T-helper 1 cell (primary cell): ENCODE results near the gene LRCOL1.

ENCODE experiments used
- DNase-seq, 5 donors: peaks; one replicate each; pipeline ENCODE4 v3.0.0-alpha.2; 2012 to 2020

LRCOL1 gene

DNA sequence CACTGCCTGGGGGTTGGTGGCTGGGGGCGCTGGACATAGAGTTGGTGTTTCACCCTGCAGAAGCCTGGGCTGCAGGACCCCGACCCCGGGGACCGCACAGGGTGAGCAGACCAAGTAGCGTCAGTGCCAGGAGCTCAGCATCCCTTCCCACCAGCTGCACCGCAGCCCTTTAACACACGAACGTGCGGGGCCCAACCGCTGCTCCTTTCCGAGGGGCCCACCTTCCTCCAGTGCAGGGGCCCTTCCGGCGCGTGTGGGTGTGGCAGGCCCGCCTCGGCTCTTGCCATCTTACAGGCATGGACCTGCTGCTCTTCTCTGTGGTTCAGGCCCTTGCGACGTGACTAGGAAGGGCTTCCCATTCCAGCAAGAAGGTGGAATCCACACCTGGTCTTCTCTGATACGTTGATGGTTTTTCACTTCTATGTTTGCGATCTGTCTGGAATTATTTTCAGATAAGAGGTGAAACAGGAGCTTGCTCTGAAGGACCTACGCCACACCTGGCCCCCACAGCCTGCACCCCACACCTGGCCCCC lies 47.8 kb downstream of the LRCOL1 start:
- DNase-seq: no peak

DNA sequence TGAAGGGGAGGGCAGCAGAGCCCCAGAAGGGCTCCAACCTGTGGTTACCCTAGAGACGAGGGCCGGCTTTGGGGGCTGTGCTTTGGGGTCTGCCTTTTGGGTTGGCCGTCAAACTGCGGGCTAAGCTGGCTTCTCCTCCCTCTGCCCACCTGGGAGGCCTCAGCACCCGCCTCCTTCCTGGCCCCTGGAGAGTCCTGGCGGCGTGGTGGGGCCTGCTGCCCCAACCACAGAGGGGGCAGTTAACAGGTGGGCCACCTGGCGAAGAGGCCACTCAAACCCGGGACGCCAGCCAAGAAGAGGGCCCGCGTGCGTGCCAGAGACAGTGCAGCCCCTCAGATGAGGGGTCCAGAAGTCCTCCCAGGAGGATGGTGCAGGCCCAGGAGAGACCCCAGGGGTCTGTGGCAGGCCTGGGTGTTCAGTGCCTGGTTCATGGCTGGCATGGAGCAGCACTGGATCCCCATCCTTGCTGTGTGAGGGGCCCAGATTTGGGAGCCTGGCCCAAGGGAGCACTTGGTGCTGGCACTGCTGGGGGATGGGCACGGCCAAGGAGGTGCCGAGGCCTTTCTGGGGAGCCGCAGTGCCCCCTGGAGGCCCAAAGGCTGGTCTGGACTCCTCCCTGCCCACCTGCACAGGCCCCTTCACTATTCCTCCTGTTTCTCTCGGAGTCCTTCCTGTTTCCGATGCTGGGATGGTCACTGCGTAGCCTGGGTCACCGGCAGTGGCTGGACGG lies 48.8 kb downstream of the LRCOL1 start:
- DNase-seq: no peak

DNA sequence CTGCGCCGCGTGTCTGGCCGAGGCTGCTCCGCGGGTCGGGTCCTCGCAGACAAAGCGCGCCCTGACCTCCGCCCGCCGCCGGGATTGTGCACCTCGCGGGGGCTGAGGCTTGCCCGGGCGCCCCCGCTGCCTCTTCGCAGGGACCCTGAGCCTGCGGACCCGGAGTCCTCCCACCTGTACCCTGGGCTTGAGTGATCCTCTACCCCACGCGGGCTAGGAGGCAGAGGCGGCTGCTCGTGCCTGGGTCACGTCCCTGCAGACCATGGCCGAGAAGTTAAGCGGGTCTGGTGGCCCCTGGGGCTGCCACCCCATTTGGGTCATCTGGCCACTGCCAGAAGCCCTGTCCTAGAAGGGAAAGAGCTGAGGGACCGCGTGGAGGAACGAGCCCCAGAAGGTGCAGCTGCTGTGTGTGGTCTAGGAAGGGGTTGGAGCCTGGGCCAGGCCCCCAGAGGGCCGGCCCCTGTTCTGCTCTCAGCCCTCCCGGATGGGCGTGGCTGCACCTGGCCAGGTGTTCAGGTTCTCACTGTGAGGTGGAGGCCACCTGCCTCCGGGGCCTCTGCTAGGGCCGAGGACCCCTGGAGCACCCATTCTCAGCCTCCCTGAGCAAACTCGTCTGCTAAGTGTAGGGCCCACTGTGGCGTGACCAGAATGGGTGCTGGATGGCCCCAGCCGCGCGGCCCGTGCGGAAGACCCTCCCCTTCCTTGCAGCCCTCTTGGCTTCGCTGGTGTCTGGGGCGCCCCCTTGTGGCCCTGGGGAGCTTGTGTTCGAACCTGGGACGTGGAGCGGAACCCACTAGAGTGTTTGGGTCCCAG lies 49.6 kb downstream of the LRCOL1 start:
- peak; percentile 36 to 65 (median 56) for DNase-seq

DNA sequence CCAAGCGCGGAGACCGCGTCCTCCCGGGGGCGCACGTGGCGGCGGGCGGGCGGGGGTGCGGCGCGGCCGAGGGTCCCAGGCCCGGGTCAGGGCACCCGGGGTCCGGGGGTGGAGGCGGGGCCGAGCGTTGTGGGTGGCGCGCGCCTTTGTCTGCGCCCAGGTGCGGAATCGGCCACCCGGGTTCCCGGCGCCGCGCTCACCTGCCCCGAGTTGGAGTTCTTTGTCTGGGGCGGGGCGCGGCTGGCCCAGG lies 50.1 kb downstream of the LRCOL1 start:
- no peak for DNase-seq

DNA sequence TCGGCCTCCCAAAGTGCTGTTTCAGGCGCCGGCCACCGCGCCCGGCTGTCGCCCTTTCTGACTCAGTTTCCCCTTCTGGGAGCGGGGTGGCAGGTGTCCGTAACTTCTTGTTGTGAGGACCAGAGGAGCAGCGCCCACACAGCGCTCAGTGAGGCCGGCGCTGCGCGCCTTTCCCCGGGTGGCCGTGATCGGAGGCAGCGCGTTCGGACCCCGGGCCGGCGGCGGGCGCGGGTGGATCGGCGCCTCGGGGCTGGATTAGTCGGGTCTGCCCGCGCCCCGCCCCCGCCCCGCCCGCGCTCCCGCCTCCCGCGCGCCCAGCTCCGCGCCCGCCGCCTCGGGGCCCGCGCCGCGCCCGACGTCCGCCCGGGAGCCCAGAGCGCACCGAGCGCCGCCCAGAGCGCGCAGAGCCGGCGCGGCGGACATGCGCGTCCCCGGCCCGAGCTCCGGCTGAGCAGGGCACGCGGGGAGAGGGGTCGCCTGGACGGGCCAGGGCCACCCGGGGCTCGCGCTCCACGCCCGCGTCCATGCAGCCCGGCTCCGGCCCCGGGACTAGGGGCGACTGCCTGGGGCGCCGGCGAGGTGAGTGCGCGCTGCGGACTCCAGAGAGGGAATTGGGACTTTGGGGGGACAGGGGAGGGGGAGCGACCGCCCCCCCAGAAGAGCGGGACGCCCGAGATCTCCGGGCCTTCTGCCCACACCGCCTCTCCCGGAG lies 50.6 kb downstream of the LRCOL1 start:
- DNase-seq: peak in 2 of 5 donors; percentile 25 to 32

DNA sequence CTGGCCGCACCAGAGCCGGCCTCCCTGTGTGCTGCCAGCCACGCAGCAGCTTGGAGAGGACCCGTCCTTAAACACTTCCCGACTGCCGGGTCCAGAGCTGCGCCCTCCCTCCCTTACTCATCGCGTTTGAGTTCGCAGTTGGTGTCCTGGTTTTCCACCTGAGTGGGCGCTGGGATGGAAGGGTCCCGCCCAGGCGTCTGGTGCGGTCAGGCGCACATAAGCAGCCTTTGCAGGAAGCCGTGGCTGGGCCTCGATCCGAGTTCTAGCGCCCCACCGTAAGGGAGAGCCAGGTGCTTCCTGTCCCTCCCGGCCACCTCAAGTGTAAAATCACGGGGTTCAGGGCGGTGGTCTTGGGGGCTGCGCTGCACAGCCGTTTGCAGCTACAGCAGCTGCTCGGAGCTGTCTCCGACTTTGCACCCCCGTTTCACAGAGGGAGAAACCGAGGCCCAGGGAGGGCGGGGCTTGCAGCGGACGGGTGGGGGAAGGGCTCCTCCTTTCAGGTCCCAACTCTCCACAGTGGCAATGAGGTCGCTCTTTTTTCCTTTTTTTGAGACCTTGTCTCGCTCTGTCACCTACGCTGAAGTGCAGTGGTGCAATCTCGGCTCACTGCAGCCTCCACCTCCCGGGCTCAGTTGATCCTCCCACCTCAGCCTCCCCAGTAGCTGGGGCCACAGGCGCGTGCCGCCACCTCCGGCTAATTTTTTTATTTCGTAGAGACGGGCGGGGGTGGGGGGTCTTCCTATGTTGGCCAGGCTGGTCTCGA lies 51.3 kb downstream of the LRCOL1 start:
- DNase-seq: no peak

DNA sequence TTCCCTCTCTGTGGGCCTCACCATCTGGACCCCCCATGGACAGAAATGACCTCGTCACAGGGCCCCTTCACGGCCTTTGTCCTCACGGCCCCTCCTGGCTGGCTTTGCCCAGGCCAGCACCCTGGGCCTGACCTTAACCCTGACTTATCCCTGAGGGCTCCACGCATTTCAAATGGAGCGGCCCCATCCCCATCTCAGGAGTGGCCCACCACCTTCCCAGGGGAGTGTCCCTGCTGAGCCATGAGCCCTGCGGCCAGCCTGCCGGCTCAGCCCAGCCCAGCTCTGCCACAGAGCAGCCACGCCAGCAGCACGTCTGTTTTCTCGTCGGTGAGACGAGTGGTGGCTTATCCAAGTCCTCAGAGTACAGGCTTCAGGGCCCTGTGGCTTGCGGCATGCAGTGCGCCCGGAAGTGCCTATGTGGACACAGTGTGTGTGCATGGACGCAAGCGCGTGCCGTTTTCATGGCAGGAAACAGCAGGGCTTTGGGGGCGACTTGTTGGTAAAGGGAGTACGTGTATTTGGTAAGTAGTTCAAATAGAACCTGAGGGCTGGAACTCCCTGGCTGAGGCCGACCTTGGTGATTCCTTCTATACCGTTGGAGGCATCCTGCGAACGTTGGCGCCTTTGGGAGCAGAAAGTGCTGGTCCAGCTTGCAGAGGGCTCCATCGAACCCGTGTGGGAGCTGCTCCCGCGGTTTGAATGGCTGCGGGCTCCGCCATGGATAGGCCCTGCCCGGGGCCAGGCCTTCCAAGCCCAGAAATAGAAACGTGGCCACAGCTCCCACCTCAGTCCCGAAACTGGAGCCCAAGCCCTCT lies 52.1 kb downstream of the LRCOL1 start:
- DNase-seq: no peak

DNA sequence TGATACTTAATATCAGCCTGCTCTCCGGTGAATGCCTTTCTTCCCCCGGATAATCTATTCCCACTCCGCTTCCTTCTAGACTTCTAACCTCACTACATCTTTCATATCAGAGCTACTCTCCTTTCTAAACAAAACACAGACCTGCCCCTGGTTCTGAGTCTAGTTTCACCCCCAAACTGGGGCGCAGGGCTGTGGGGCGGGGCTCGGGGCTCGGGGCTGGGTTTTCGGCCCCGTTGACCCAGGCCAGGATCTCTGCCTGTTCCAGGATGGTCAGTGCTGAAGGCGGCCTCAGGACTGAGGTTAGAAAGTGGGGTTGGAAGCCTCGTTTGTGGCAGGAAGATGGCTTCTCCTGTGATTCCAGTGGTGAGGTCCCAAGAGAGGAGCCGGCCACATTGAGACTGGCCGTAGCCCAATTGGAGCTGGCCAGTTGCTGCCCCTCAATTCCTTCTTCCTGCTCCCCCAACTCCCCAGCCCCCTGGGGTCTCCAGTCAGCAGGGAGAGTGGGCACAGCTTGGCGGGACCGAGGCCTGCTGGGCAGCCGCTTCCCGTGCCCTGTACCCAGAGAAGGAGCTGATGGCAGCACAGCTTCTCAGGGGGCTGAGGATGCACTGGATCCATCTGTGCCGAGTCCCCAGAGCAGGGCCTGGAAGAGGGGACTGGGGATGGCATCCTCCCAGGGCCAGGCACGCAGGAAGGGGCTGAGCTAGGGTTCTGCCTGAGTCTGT lies 52.9 kb downstream of the LRCOL1 start:
- DNase-seq: no peak

DNA sequence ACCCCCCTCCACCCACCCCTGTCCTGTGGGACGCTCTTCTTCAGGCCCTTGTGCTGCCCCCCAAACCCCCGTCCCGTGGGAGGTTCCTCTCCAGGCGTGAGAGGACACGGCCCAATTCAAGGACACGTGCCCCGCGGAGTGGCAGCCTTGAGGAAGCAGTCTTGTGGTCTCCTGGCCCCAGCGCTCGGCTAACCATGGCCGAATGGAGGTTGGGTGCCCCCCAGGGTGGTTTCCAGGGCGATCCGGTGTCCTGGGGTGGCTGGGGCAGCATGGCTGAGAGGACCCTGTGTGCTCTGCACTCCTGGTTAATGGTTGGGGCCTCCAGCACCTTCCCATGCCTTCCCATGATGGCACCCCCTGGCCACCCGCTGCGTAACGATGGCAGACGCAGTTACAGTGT lies 53.6 kb downstream of the LRCOL1 start:
- DNase-seq: no peak

DNA sequence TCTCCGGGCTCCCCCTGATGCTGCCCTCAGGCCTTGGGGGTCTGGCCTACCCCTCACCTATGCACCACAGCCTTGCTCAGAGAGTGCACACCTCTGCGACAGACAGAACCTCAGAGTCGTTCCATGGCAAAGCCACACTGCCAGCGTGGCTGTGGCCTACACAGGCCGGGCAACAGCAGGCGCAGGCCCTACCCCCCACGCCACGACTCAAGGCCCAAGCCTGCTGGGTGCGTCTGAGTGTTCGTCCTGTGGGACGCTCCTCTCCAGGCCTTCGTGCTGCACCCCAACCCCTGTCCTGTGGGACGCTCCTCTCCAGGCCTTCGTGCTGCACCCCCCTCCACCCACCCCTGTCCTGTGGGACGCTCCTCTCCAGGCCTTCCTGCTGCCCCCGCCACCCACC lies 54.2 kb downstream of the LRCOL1 start:
- DNase-seq: no peak

DNA sequence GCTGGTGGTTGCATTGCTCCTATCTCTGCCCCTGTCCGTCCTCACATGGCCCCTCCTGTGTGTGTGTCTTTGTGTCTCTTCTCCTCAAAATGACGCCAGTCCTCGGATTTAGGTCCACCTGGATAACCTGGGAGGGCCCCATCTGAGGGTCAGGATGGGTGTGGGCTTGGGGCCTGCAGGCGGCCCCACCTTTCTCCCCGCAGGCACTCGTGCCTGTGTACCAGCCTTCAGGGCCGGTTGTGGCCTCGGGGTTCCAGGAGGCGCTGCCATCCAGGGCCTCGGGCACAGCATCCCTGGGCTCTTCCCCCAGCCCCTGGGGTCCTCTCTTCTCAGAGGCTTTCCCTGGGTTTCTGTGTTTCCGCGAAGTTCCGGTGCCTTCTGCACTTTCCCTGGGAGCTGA lies 54.7 kb downstream of the LRCOL1 start:
- DNase-seq: no peak

DNA sequence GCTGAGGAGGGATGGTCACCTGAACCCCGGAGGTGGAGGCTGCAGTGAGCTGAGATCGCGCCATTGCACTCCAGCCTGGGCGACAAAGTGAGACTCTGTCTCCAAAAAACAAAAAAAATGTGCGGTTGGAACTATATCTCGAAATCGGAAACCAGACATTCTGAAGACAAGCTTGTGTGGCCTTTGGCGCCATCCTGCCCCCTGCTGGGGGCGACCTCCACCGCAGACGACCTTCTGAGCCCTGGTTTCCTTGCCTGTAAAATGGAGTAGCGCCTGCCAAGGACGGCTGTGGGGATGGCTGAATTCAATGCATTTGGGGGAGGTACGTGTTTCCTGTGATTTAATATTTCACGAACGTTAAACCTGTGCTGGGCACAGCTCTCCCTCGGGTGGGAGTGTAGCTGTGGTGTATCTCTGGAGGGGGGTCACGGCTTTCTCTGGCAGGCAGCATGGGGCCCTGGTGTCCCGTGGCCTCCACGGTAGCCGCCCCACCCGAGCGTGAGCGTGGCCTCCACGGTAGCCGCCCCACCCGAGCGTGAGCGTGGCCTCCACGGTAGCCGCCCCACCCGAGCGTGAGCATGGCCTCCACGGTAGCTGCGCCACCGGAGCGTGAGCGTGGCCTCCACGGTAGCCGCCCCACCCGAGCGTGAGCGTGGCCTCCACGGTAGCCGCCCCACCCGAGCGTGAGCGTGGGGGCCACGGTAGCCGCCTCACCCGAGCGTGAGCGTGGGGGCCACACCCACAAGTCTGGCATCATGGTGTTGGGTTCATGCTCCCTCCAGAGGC lies 55.3 kb downstream of the LRCOL1 start:
- DNase-seq: no peak
